ENCODE measurements around the gene FAM156B.
"Not testable (repeated sequence)": the region's sequence is repeated elsewhere in the genome, so short reads cannot be mapped to it uniquely, and the experiment has no call there.

DNA sequence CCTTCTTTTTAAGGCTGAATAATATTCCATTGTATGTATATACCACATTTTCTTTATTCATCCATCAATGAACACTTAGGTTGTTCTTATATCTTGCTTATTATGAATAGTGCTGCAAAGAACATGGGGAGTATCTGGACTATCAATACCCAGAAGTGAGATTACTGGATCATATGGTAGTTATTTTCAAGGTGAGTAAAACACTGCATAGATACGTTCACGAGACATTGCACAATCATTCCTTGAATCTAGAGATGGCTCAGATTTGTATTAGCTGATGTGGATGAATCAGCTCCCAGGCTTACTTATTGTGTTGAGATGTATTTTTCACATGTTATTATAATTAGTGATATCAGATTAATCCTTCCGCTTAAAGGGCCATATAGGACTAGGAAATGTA is 17.6 kb downstream of the FAM156B start:
- TF ChIP-seq, protein P1, sequence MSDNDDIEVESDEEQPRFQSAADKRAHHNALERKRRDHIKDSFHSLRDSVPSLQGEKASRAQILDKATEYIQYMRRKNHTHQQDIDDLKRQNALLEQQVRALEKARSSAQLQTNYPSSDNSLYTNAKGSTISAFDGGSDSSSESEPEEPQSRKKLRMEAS (IDR thresholded peaks at IDR 0.05): not testable (repeated sequence)
- not testable (repeated sequence) for TF ChIP-seq JUN (IDR thresholded peaks at IDR 0.05; ENCODE audit: low read depth, low read length); EZH2 (IDR thresholded peaks at IDR 0.05; ENCODE audit: low read depth, low read length, severe bottlenecking); POLR2A (IDR thresholded peaks at IDR 0.05; ENCODE audit: control extremely low read depth in 1 of 2, low read depth in 2 of 2, low read length in 2 of 2); TEAD4 (IDR thresholded peaks at IDR 0.05; ENCODE audit: low read depth, low read length)
- TF ChIP-seq, protein P2, sequence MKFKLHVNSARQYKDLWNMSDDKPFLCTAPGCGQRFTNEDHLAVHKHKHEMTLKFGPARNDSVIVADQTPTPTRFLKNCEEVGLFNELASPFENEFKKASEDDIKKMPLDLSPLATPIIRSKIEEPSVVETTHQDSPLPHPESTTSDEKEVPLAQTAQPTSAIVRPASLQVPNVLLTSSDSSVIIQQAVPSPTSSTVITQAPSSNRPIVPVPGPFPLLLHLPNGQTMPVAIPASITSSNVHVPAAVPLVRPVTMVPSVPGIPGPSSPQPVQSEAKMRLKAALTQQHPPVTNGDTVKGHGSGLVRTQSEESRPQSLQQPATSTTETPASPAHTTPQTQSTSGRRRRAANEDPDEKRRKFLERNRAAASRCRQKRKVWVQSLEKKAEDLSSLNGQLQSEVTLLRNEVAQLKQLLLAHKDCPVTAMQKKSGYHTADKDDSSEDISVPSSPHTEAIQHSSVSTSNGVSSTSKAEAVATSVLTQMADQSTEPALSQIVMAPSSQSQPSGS (IDR thresholded peaks at IDR 0.05; ENCODE audit: low read length): not testable (repeated sequence)
- TF ChIP-seq, protein P3, sequence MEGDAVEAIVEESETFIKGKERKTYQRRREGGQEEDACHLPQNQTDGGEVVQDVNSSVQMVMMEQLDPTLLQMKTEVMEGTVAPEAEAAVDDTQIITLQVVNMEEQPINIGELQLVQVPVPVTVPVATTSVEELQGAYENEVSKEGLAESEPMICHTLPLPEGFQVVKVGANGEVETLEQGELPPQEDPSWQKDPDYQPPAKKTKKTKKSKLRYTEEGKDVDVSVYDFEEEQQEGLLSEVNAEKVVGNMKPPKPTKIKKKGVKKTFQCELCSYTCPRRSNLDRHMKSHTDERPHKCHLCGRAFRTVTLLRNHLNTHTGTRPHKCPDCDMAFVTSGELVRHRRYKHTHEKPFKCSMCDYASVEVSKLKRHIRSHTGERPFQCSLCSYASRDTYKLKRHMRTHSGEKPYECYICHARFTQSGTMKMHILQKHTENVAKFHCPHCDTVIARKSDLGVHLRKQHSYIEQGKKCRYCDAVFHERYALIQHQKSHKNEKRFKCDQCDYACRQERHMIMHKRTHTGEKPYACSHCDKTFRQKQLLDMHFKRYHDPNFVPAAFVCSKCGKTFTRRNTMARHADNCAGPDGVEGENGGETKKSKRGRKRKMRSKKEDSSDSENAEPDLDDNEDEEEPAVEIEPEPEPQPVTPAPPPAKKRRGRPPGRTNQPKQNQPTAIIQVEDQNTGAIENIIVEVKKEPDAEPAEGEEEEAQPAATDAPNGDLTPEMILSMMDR (IDR thresholded peaks at IDR 0.05; ENCODE audit: control extremely low read depth in 1 of 3, insufficient read depth in 1 of 3, low read depth in 1 of 3, low read length in 3 of 3): not testable (repeated sequence)

Data from H1 (cell line).